ENCODE measurements around the gene CSRNP2. TPM values are rescaled to one million over a fixed set of nuclear protein-coding genes. Genes with fewer than 3 reads are reported as not detected.
A peak's percentile ranks its signal among the peaks of the same experiment; 100 is the strongest.
"Not testable (repeated sequence)": the region's sequence is repeated elsewhere in the genome, so short reads cannot be mapped to it uniquely, and the experiment has no call there.

The CSRNP2 gene
- total RNA-seq, 2 donors from 2014 or later, result 12.0 to 15.0 TPM

DNA sequence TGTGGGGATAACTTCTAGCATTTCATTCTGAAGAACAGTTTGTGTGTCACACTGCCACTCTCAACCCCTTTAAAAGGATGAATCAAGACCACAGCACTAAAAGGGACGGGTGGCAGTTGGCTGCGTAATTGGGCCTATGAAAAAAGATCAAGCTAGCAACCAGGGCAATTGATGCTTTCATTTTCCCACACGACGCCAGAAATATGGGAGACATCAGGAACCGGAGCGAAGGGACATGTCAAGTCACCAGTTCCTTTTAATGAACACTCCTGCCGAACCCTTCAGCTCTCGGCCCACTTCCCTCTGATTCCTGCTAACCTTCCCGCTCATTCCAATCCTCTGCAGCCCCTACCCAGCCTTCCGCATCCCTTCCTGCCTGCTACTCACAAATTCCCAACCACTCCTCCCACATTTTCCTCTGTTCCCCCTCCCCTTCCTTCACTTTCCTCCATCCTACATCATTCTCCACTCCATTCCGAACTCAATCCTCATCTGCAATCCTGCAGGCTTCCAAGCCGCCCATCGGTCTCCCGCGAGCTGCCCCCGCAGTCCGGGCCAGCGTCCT lies 753 bp downstream of the CSRNP2 start:
- H3K9me3 Mint-ChIP-seq, result no peaks in the 10 kb centered on the region
- peak overlapping the region; percentile 91 to 94 for H3K27ac Mint-ChIP-seq
- peaks cover 5 to 12% of the 10 kb centered on the region in 2 donors for H3K36me3 Mint-ChIP-seq
- DNase-seq (ENCODE audit: low spot score in 2 of 2), result peak in 1 of 2 donors; percentile 23
- ATAC-seq, result peak; percentile 10 to 36

DNA sequence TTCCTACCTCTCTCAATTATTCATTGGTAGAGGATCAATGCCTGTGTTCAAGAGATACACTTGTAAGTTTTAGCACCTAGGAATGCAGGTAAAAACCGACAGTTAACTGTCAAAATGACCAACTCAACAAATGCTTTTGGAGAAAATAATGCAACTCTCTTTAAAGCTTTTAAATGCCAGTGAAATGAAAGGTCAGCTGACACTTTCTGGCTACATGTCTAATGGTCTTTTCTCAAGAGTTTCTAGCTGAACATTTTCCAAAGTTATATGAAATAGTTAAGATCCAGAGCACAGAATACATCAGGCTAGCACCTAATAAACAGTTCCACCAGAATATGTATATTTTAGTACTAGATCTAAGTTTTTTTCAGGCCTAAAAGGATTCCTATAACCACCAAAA lies 2.0 kb downstream of the CSRNP2 start:
- H3K9me3 Mint-ChIP-seq, result no peaks in the 10 kb centered on the region
- H3K27ac Mint-ChIP-seq, result no peak overlapping the region
- DNase-seq (ENCODE audit: low spot score in 2 of 2), result no peak
- peaks cover 5 to 12% of the 10 kb centered on the region in 2 donors for H3K36me3 Mint-ChIP-seq
- ATAC-seq, result no peak

DNA sequence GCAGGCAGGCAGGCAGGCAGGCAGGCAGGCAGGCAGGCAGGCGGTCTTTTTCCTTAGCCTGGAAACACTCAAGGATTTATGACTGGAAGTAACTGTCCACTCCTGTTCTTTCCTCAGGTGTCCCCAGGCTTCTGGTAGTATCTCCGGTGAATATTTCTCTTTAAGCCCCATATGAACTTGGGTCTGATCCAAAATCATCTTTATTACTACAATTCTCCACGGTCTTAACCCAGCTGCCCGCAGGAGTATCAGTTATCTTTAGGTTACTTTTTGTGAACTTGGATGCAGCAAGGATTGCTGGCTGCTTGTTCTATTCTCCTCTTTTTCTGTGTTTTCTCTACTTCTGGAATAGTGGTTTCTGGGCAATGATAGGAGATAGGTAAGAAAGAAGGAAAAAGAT lies 3.3 kb downstream of the CSRNP2 start:
- H3K27ac Mint-ChIP-seq, result no peak overlapping the region
- peaks cover 5 to 7% of the 10 kb centered on the region in 2 donors for H3K36me3 Mint-ChIP-seq
- no peak for ATAC-seq
- no peak for DNase-seq (ENCODE audit: low spot score in 2 of 2)
- H3K9me3 Mint-ChIP-seq, result no peaks in the 10 kb centered on the region

DNA sequence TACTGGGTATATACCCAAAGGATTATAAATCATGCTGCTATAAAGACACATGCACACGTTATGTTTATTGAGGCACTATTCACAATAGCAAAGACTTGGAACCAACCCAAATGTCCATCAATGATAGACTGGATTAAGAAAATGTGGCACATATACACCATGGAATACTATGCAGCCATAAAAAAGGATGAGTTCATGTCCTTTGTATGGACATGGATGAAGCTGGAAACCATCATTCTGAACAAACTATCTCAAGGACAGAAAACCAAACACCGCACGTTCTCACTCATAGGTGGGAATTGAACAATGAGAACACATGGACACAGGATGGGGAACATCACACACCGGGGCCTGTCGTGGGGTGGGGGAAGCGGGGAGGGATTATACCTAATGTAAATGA lies 4.5 kb downstream of the CSRNP2 start:
- not testable (repeated sequence) for ATAC-seq; H3K36me3 Mint-ChIP-seq; H3K27ac Mint-ChIP-seq; DNase-seq (ENCODE audit: low spot score in 2 of 2); H3K9me3 Mint-ChIP-seq

DNA sequence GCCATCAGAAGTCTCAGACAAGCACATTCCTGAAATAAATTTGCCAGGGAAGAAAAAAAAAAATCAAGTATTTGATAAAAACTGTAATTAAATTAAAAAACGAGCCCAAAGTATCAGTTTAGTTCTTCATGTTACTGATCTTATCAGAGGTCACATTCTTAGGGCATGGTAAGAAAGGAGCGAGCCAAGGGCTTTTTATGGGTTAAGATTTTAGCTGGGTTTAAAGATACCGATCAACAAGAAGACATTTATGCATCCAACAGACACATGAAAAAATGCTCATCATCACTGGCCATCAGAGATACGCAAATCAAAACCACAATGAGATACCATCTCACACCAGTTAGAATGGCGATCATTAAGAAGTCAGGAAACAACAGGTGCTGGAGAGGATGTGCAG lies 5.0 kb downstream of the CSRNP2 start:
- ATAC-seq; H3K27ac Mint-ChIP-seq; H3K9me3 Mint-ChIP-seq; DNase-seq (ENCODE audit: low spot score in 2 of 2); H3K36me3 Mint-ChIP-seq: not testable (repeated sequence)

DNA sequence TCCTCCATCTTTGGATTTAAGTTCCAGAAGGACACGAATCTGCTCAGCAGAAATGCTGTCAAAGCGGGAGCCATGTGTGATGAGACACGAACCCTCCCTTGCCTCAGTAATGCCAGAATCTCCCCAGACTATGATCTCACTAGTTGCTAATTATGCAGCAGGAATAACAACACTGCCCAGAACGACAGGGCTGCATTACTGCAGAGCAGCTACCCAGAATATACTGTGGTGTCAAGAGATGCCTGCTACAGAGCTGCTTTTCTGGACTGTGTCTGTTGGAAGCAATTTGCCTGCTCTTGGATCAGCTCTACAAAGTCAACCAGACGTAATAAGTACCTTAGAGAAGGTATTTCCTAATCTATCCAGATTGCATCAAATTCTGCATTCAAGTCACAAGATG lies 5.5 kb downstream of the CSRNP2 start:
- ATAC-seq (no peak), DNase-seq (ENCODE audit: low spot score in 2 of 2) (no peak)
- no peaks in the 10 kb centered on the region for H3K9me3 Mint-ChIP-seq
- peaks cover 5 to 7% of the 10 kb centered on the region in 2 donors for H3K36me3 Mint-ChIP-seq
- no peak overlapping the region for H3K27ac Mint-ChIP-seq

DNA sequence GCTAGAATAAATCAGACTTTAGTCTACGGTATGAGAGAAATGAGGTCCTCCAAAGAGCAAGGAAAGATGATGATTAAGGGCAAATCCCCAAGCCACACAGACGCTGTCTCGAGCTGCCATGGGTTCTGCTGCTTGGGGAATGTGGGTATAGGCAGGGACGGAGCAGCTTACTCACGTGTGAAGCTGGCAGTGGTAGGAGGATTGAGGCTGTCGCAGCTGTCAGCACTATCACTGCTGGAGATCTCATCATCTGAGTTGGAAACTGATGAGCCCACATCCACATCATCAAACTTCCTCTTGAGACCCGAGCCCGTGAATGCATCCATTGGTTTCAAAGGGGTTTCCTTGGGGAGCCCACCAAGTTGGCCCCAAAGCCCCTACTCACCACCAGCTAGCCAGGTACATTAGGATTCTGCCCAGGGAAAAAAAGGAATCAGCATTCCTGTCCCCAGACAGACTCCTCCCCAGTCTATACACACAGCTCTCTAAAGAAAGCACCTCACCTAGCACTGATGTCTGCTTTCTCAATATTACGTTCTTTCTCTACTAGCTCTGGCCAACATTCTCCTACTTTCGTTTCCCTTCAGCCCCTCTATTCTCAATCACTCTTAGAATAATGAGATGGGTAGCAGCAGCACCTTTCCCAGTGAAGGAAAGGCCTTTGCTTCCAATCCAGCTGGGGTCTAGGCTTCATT lies 7.0 kb downstream of the CSRNP2 start:
- peak overlapping the region; percentile 51 to 65 for H3K27ac Mint-ChIP-seq
- H3K9me3 Mint-ChIP-seq, result no peaks in the 10 kb centered on the region
- peaks cover 0 to 7% of the 10 kb centered on the region in 2 donors for H3K36me3 Mint-ChIP-seq
- DNase-seq (ENCODE audit: low spot score in 2 of 2), result no peak
- peak; percentile 59 to 91 for ATAC-seq

DNA sequence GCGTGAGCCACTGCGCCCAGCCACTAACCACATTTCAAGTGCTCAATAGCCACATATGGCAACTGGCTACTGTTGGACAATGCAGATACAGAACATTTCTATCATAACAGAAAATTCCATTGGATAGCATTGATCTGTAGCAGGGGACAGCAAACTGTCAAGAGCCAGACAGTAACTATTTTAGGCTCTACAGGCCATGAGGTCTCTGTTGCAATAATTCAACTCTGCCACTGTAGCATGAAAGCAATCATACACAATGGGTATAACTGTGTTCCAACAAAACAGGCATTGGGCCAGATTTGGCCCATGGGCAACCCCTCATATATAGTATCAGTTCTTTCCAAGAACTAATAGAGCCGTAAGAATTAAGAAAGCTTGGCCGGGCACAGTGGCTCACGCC lies 8.0 kb downstream of the CSRNP2 start:
- no peaks in the 10 kb centered on the region for H3K9me3 Mint-ChIP-seq
- no peak overlapping the region for H3K27ac Mint-ChIP-seq
- DNase-seq (ENCODE audit: low spot score in 2 of 2) (no peak), ATAC-seq (no peak)
- peaks cover 0 to 7% of the 10 kb centered on the region in 2 donors for H3K36me3 Mint-ChIP-seq

DNA sequence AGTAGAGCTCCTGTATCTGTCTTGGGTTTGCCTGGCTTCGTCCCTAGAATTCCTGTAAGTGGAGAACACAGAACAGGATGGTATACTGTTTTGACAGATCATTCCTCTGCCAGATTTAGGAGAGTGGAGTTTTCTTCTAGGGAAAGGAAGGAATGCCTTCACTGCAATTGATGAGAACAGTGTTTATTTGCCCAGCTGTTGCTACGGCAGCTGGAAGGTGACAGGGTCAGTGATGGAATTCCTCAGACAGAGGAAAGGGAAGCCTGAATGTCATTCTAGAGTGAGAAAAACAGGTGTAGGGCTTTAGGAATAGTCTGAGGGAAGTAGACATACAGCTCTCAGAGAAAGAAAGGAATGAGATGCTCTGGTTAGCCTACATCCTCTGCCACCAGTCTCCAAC lies 11.7 kb downstream of the CSRNP2 start:
- DNase-seq (ENCODE audit: low spot score in 2 of 2) (no peak), ATAC-seq (no peak)
- H3K9me3 Mint-ChIP-seq, result no peaks in the 10 kb centered on the region
- H3K27ac Mint-ChIP-seq, result no peak overlapping the region
- H3K36me3 Mint-ChIP-seq, result no peaks in the 10 kb centered on the region

DNA sequence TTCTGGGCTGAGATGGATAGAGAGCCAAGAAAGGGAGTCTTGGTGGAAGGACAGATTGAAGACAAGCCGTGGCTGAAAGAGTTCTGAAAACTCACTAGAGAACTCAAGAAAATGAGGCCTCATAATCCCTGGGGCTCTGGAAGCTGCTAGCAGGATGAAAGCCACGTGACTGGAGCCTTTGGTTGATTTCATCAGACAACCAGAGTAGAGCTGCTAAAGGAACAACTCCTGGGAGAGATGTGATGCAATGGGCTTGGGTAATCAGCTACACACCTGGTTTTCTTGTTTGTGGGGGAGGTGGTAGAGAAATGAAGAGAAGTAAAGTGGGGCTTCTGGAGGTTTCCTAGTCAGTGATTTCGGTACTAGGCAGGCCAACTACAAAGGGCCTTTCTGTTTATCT lies 13.4 kb downstream of the CSRNP2 start:
- no peaks in the 10 kb centered on the region for H3K9me3 Mint-ChIP-seq
- peak overlapping the region in 1 of 2 donors; percentile 12 for H3K27ac Mint-ChIP-seq
- ATAC-seq (no peak), DNase-seq (ENCODE audit: low spot score in 2 of 2) (no peak)
- no peaks in the 10 kb centered on the region for H3K36me3 Mint-ChIP-seq

DNA sequence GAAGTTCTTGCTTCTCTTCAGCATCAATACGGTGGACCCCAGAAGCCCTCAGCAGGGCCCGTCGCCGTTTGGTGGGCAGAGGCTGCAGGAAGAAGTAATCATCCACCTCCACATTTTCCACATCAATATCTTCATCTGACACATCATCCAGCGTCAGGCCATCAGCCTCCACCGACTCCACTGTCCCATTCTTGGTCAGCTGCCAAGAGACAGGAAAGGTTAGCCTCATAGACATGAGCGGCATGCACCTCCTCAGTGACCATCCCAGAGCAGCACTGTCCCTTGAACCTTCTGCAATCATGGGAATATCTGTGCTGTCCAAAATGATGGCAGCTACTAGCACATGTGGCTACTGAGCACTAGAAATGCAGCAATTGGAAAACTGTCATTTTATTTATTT lies 15.6 kb downstream of the CSRNP2 start:
- DNase-seq (ENCODE audit: low spot score in 2 of 2) (no peak), ATAC-seq (no peak)
- H3K27ac Mint-ChIP-seq, result no peak overlapping the region
- H3K36me3 Mint-ChIP-seq, result no peaks in the 10 kb centered on the region
- H3K9me3 Mint-ChIP-seq, result no peaks in the 10 kb centered on the region

DNA sequence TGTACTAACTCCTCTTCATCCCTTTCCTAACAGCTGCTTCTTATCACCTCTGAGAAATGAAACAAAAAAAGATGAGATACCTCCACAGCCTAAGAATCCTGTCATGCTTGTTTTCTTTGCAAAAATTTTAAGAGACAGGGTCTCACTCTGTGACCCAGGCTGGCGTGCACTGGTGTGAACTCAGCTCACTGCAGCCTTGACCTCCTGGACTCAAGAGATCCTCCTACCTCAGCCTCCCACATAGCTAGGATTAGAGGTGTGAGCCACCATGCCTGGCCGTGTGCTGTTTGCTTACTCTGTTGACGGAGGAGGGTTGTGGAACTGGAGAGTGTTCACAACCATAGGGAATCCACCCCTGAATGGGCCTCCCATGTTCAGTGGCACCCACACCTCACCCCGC lies 16.2 kb downstream of the CSRNP2 start:
- no peak for ATAC-seq
- no peak for DNase-seq (ENCODE audit: low spot score in 2 of 2)
- Mint-ChIP-seq H3K36me3 (no peaks in the 10 kb centered on the region), H3K9me3 (no peaks in the 10 kb centered on the region), H3K27ac (peak overlapping the region in 1 of 2 donors; percentile 37)

DNA sequence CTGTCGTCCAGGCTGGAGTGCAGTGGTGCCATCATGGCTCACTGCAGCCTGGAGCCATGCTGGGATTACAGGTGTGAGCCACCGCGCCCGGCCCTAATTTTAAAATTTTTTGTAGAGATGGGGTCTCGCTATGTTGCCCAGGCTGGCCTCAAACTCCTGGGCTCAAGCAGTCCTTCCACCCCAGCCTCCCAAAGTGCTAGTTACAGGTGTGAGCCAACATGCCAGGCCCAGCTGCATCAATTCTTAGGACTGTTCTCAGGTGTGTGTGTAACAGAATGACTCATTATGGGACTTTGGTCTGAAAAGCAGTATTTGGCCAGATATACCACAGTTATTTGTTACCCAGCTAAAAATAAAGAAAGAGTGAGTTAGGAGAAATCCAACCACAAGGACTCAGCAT lies 17.9 kb downstream of the CSRNP2 start:
- ATAC-seq (no peak), DNase-seq (ENCODE audit: low spot score in 2 of 2) (no peak)
- Mint-ChIP-seq H3K36me3 (peaks cover 0 to 1% of the 10 kb centered on the region in 2 donors), H3K27ac (peak overlapping the region in 1 of 2 donors; percentile 39), H3K9me3 (no peaks in the 10 kb centered on the region)

DNA sequence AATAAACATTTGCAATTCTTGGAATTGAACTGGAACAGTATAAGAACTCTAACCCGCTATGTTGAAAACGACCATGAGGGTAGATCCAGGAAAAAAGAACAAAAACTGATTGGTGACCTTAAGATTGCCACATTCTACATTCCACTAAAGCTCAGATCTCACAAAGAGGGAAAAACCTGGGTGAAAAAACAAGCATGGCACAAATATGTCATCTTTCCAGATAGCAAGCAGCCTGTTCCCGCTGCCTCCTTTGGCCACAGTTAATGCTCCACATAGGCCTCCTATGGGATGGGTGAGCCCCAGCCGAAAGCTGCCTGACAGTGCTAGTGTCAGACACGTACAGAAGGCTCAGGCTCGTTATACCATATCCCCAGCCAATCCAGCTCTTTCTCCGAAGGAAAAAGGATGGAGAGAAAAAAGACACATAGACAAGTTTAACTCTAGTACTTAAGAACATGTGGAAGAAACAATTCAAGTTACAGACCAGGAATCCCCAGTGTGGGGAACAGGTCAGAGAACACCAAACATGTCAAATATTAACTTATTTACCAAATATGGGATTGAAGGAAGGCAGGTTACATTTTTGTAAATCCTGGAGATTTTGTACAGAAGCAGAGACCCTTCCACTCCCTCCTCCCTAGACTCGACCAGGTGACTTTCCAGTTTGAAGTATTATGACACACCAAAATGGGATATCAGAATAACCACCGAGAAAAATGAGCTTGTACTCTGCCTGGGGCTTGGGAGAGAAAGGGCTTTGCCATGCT lies 20.6 kb downstream of the CSRNP2 start:
- H3K9me3 Mint-ChIP-seq, result no peaks in the 10 kb centered on the region
- peaks cover 0 to 9% of the 10 kb centered on the region in 2 donors for H3K36me3 Mint-ChIP-seq
- ATAC-seq, result no peak
- no peak for DNase-seq (ENCODE audit: low spot score in 2 of 2)
- H3K27ac Mint-ChIP-seq, result peak overlapping the region in 1 of 2 donors; percentile 84

DNA sequence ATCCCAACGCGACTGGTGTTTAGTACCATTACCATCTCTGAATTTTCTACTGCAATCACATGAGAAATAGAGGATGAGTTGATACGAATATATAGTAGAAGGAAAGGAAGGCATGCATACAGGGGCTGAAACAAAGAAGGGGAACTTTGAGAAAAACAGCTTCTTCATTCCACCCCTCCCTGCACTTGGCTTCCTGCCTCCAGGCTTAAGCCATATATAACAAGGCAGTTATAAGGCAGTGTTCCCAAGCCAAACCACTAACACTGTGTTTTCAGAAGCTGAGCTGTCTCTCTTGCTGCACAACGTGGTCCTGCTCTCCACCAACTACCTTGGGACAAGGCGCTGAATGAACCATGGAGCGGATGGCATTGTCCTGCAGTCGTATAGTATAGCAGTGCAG lies 24.3 kb downstream of the CSRNP2 start:
- ATAC-seq (no peak), DNase-seq (ENCODE audit: low spot score in 2 of 2) (no peak)
- peak overlapping the region in 1 of 2 donors; percentile 79 for H3K27ac Mint-ChIP-seq
- H3K36me3 Mint-ChIP-seq, result peaks cover 0 to 9% of the 10 kb centered on the region in 2 donors
- H3K9me3 Mint-ChIP-seq, result no peaks in the 10 kb centered on the region

DNA sequence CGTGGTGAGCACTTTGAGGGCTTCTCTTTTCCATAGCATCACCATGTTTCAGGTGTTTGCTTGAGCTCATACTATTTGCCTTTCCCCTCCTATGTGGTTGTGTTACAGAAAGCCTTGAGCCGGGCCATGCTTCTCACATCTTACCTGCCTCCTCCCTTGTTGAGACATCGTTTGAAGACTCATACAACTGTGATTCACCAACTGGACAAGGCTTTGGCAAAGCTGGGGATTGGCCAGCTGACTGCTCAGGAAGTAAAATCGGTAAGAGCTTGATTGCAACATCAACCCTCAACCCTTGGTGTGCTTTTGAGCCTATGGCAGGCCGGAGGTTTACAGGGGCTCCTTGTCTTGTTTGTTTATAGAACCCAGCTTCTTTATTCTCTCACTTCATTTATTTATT lies 27.2 kb downstream of the CSRNP2 start:
- Mint-ChIP-seq H3K36me3 (peaks cover 0 to 14% of the 10 kb centered on the region in 2 donors), H3K27ac (peak overlapping the region in 1 of 2 donors; percentile 43), H3K9me3 (no peaks in the 10 kb centered on the region)
- ATAC-seq (peak in 1 of 2 donors; percentile 20), DNase-seq (ENCODE audit: low spot score in 2 of 2) (no peak)

DNA sequence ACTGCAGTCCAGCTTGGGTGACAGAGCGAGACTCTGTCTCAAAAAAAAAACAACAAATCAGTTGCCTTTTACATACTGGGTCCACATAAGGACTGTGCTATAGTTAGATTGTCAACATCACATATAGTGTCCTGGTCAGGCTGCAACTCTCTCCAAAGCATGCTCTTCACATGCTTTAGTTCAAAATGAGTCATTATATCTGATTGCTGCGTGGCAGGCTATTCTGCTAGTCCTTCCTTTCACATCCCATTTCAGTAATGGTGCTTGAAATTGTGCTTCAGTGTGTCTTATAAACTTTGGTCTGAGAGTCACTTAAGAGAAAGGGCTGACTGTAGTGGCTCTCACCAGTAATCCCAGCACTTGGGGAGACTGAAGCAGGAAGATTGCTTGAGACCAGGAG lies 28.3 kb downstream of the CSRNP2 start:
- Mint-ChIP-seq H3K9me3 (no peaks in the 10 kb centered on the region), H3K27ac (peak overlapping the region in 1 of 2 donors; percentile 36), H3K36me3 (peaks cover 0 to 8% of the 10 kb centered on the region in 2 donors)
- DNase-seq (ENCODE audit: low spot score in 2 of 2), result no peak
- ATAC-seq, result no peak

All from activated naive CD4-positive, alpha-beta T cell treated with anti-CD3 and anti-CD28 coated beads, Interleukin-2, amount 50 U/mL, for 72 hours (primary cell).